NCI-H2081 (cell line): ENCODE results near the gene TMEM181.
"Not testable (repeated sequence)": the region's sequence is repeated elsewhere in the genome, so short reads cannot be mapped to it uniquely, and the experiment has no call there.

Experiments used
- DNase-seq, 2 experiments: peaks; one replicate each; lab custom pipeline; 2025; lab: John Stamatoyannopoulos, UW

Gene TMEM181

GRCh38 chr6:158661156-158661685 is 101.3 kb downstream of the TMEM181 start:
- peak in 1 of 2 experiments; percentile 24 for DNase-seq

- DNase-seq: no peak
Observed at GRCh38 chr6:158662607-158662953, 102.7 kb downstream of the TMEM181 start.

- DNase-seq: peak; percentile 70 to 92
Observed at GRCh38 chr6:158662954-158663624, 103.2 kb downstream of the TMEM181 start.

- DNase-seq: peak in 1 of 2 experiments; percentile 62
Observed at GRCh38 chr6:158663625-158664165, 103.8 kb downstream of the TMEM181 start.

DNA sequence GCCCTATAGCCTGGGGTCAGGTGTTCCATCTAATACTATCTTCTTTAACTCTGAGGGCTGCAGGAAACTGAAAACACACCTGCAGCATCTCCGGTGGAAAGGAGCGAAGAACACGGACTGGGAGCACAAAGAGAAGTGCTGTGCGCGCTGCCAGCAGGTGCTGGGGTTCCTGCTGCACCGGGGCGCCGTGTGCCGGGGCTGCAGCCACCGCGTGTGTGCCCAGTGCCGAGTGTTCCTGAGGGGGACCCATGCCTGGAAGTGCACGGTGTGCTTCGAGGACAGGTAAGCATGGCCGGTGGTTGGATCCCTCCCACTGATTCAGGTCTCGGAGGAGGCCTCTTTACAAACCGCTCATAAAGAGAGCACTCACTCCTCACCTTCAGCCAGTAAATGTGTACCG is 105.4 kb downstream of the TMEM181 start:
- DNase-seq: no peak

GRCh38 chr6:158666628-158667359 is 106.9 kb downstream of the TMEM181 start:
- DNase-seq: no peak

DNA sequence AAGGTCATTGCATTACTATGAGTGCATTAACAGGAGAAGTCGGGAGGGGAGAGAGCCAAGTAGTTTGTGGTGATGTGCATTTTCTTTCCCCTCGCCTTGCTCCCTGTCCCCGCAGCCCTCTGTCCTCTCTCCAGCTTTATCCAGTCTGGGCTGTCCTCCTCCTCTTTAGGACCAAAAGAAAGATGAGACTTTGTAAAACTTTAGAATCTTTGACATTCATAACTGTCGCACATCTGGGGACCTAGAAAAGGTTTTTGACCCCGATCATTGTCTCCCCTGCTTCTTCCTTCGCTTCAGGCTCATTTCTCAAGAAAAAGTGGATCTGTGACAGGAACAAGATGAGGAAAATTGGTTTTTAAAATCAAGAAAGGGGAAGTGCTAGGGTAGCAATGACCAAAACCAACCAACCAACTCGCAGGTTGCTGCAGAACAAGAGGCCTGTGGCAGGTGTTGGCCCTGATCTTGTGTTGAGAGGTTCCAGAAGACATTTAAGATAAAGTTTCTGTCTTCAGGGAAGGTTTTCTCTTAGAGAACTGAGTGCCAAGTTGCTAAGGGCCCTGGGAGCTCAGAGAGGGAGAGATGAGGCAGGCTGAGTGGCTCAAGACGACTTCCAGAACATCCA is 107.6 kb downstream of the TMEM181 start:
- no peak for DNase-seq

GRCh38 chr6:158668707-158669103 is 108.8 kb downstream of the TMEM181 start:
- no peak for DNase-seq

DNA sequence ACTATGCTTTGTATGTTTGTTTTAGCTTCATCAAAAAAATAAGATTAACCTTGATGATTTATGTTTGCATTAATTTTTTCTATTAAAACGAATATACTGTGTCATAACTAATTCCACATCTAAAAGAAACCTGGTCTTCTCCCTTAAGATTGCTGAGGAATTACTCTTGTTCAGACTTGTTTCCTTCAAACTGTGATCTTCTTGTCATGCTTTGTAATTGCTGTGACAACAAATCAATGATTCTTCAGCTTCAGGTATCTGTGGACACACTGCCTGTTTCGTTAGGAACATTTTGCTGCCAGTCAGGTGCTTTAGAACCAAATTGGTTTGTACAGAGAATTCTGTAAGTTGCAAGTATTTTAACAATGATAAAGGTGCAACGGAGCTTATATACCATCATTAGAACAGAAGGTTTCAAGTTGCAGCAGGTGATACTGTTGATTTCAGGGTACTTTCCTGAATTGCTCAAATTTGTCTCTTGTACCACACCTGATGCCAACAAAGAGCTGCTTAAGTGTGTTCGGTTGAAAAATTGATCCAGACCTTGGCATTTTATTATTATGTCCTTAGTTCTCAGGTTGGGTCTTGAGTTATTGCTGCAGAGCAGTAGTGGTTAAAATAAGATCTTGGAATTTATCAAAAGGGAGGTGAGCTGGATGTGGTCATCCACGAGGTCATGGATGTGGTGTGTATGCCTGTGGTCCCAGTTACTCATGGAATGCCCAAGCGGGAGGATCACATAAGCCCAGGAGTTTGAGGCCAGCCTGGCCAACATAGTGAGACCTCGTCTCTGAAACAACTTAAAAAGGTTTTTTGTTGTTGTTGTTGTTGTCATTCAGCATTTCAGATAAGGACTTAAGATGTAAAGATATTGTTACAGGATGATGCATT is 109.5 kb downstream of the TMEM181 start:
- peak in 1 of 2 experiments; percentile 14 for DNase-seq

DNA sequence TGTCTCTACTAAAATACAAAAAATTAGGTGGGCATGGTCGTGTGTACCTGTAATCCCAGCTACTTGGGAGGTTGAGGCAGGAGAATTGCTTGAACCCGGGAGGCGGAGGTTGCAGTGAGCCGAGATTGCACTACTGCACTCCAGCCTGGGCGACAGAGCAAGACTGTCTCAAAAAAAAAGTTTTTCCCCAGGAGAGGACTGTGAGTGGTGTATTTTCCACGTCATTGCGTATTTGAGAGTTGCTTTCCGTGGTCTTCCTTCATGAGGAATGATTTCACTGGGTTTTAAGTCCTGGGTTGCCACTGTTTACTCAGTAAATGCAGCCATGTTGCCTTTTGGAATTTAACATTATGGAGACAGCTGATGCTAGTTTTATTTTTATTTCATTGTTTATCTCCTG is 112.2 kb downstream of the TMEM181 start:
- not testable (repeated sequence) for DNase-seq

DNA sequence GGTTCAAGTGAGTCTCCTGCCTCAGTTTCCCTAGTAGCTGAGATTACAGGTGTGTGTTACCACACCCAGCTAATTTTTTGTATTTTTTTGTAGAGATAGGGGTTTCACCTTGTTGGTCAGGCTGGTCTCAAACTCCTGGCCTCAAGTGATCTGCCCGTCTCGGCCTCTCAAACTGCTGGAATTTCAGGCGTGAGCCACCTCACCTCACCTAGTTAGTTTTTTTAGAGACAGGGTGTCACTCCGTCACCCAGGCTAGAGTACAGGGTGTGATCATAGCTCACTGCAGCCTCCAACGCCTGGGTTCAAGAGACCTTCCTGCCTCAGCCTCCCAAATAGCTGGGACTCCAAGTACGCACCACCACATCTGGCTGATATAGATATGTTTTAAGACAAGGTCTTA is 112.8 kb downstream of the TMEM181 start:
- no peak for DNase-seq

- DNase-seq: no peak
Observed at GRCh38 chr6:158674342-158675131, 114.6 kb downstream of the TMEM181 start.

GRCh38 chr6:158677094-158677493 is 117.2 kb downstream of the TMEM181 start:
- not testable (repeated sequence) for DNase-seq

DNA sequence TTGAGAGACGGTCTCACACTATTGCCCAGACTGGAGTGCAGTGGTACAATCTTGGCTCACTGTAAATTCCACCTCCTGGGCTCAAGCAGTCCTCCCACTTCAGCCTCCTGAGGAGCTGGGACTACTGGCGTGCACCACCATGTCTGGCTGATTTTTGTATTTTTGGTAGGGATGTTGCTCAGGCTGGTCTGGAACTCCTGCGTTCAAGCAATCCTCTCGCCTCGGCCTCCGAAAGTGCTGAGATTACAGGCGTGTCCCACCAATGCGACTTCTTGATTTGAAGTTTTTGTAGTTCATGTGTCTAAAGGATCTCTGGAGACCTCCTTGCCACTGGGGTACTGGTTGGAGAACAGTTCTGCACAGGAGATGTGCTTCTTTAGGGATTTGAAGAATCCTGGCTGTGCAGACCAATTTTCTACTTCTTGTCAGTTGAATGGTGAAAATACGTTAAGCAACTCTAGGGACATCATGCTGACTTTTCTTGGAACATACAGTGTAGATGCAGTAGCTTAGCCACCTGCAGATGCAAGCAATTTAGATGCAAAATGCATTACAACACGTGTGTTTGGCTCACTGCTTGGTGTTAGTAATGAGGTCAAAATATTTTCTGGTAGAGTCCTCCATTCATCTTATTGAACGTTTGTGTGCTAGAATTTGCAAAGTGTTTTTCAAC is 118.2 kb downstream of the TMEM181 start:
- DNase-seq: no peak

GRCh38 chr6:158680015-158680414 is 120.1 kb downstream of the TMEM181 start:
- no peak for DNase-seq

GRCh38 chr6:158680481-158680880 is 120.6 kb downstream of the TMEM181 start:
- DNase-seq: no peak

DNA sequence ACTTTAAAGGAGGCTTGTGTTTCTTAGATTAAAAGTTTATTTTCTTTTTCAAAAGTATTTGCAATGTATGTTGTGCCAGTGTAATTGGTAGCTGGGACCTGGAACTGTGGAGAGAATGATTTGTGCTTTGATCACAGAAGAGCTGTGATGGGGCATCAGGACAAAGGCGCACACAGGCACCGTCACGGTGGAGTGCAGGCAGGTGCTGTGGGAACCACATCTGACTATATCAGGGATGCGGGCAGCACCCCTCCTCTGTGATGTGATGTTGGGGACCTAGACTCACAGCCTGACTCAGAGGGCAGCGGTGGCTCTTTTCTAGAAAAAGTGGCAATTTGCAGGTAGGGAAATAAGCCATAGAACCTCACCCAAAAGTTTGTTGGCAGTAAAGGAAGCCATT is 124.4 kb downstream of the TMEM181 start:
- DNase-seq: no peak

- DNase-seq: no peak
Observed at GRCh38 chr6:158684745-158685324, 124.9 kb downstream of the TMEM181 start.
